Measurements from ENCODE around the gene C9orf50. TPM values are rescaled to one million over a fixed set of nuclear protein-coding genes. Genes with fewer than 3 reads are reported as not detected.

Gene C9orf50
- total RNA-seq, 2 experiments from 2014 or later, result not detected

DNA sequence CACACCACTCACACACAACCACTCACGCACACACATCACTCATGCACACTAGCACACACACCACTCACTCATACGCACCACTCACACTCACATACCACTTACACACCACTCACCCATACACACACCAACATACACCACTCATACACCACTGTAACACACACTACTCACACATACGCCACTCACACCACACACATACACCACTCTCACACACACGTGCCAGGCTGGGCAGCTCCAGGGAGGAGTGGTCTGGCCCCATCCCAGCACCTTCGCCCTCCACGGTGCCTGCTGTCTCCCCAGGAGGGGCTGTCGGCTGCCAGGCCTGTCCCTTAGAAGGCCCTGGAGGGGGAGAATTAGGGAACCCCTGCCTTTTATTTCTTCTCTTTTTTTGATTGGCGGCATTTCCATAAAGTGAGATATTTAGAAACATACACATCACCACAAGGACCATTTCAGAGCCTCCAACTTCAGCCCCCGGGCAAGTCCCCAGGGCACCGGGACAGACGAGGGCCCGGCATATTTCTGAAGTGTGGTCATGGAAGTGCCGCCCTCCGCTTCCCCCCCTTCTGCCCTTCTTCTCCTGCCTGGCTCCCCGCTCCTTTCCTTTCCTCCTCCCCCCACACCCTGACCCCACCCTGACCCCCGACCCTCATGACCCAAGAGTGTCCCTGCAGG, 27.3 kb upstream of the C9orf50 start:
- no peak overlapping the region for H3K27ac Mint-ChIP-seq
- Histone ChIP-seq H3K36me3 (ENCODE audit: insufficient read depth, low read length) (no peaks in the 10 kb centered on the region), H3K9me3 (ENCODE audit: control insufficient read depth in 1 of 2, insufficient read depth in 1 of 2, low read length in 2 of 2) (peaks cover 0 to 3% of the 10 kb centered on the region in 2 experiments), H3K4me3 (ENCODE audit: low read length) (no peak overlapping the region), H3K27me3 (ENCODE audit: control insufficient read depth in 1 of 2, insufficient read depth in 2 of 2, low read length in 2 of 2) (no peaks in the 10 kb centered on the region), H3K4me1 (ENCODE audit: insufficient read depth, low read length) (no peaks in the 10 kb centered on the region), H3K27ac (ENCODE audit: low read depth in 1 of 2, low read length in 2 of 2) (no peak overlapping the region)
- intact Hi-C loops (cut with DNase I, micrococcal nuclease), result loop anchor here in 1 of 2 experiments (10.0 kb wide), 1 partner anchor 1713 kb away; the partner anchor contains the start of genes DPM2 and PIP5KL1
- H3K4me3 Mint-ChIP-seq, result peak overlapping the region; percentile 16
- CTCF ChIA-PET, result no interaction called here
- no peaks in the 10 kb centered on the region for H3K4me1 Mint-ChIP-seq (ENCODE audit: low read depth)
- no peaks in the 10 kb centered on the region for H3K9me3 Mint-ChIP-seq
- TF ChIP-seq CTCF (IDR thresholded peaks at IDR 0.05), result no peak
- H3K36me3 Mint-ChIP-seq (ENCODE audit: low read depth), result no peaks in the 10 kb centered on the region
- POLR2A ChIA-PET, result no interaction called here
- ATAC-seq (ENCODE audit: poor library complexity), result no peak
- H3K27me3 Mint-ChIP-seq, result no peaks in the 10 kb centered on the region
- no peak for DNase-seq

DNA sequence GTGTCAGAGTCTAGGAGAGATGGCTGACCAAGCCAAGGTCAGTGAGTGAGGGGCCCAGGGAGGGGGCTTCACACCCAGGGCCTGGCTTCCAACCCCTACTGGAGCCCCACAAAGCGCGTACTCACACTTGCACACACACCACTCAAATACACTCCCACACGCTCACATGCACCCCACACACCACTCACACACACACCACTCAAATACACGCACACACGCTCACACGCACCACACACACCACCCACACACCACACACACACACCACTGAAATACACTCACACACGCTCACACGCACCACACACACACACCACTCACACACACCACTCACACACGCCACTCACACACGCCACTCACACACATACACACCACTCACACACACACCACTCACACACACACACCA, 26.7 kb upstream of the C9orf50 start:
- H3K27me3 Mint-ChIP-seq, result no peaks in the 10 kb centered on the region
- CTCF ChIA-PET, result no interaction called here
- no peaks in the 10 kb centered on the region for H3K36me3 Mint-ChIP-seq (ENCODE audit: low read depth)
- H3K27ac Mint-ChIP-seq, result no peak overlapping the region
- intact Hi-C loops (cut with DNase I, micrococcal nuclease), result loop anchor here in 1 of 2 experiments (10.0 kb wide), 1 partner anchor 1713 kb away; the partner anchor contains the start of genes DPM2 and PIP5KL1
- Histone ChIP-seq H3K4me1 (ENCODE audit: insufficient read depth, low read length) (peaks cover under 1% of the 10 kb centered on the region), H3K9me3 (ENCODE audit: control insufficient read depth in 1 of 2, insufficient read depth in 1 of 2, low read length in 2 of 2) (peaks cover 0 to 3% of the 10 kb centered on the region in 2 experiments), H3K27ac (ENCODE audit: low read depth in 1 of 2, low read length in 2 of 2) (no peak overlapping the region), H3K27me3 (ENCODE audit: control insufficient read depth in 1 of 2, insufficient read depth in 2 of 2, low read length in 2 of 2) (no peaks in the 10 kb centered on the region), H3K4me3 (ENCODE audit: low read length) (no peak overlapping the region), H3K36me3 (ENCODE audit: insufficient read depth, low read length) (no peaks in the 10 kb centered on the region)
- no peak for TF ChIP-seq CTCF (IDR thresholded peaks at IDR 0.05)
- no peaks in the 10 kb centered on the region for H3K9me3 Mint-ChIP-seq
- no peak for DNase-seq
- no peak overlapping the region for H3K4me3 Mint-ChIP-seq
- no peaks in the 10 kb centered on the region for H3K4me1 Mint-ChIP-seq (ENCODE audit: low read depth)
- ATAC-seq (ENCODE audit: poor library complexity), result no peak
- POLR2A ChIA-PET, result no interaction called here

DNA sequence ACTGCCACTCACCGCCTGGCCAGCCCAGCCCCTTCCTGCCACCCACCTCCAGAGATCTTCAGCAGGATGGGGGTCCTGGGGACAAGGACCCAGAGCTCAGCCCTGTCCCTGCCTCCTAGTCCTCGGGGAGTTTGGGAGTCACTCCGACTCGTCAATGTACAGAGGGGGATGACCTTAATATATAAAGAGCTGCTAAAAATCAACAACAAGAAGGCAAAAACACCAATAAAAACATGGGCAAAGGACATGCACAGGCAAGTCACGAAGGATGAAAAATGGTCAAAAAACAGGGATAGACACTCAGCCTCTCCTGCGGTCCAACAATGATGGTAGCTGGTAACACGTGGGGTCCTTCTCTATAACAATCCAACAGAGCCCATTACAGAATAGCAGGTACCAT, 25.8 kb upstream of the C9orf50 start:
- H3K27ac Mint-ChIP-seq, result no peak overlapping the region
- no peak for DNase-seq

More for the DNA sequence above, 25.8 kb upstream of the C9orf50 start:
- no peak overlapping the region for H3K27ac ChIP-seq (ENCODE audit: low read depth in 1 of 2, low read length in 2 of 2)
- H3K27me3 ChIP-seq (ENCODE audit: control insufficient read depth in 1 of 2, insufficient read depth in 2 of 2, low read length in 2 of 2), result no peaks in the 10 kb centered on the region
- ChIA-PET POLR2A (no interaction called here), CTCF (no interaction called here)
- H3K36me3 ChIP-seq (ENCODE audit: insufficient read depth, low read length), result no peaks in the 10 kb centered on the region
- Mint-ChIP-seq H3K4me1 (ENCODE audit: low read depth) (no peaks in the 10 kb centered on the region), H3K36me3 (ENCODE audit: low read depth) (no peaks in the 10 kb centered on the region), H3K4me3 (peak overlapping the region; percentile 59), H3K9me3 (no peaks in the 10 kb centered on the region), H3K27me3 (no peaks in the 10 kb centered on the region)
- no peak for ATAC-seq (ENCODE audit: poor library complexity)
- intact Hi-C loops (cut with DNase I, micrococcal nuclease), result loop anchor here in 1 of 2 experiments (10.0 kb wide), 1 partner anchor 1712 kb away; the partner anchor contains the start of genes DPM2 and PIP5KL1
- peaks cover 6% of the 10 kb centered on the region for H3K4me1 ChIP-seq (ENCODE audit: insufficient read depth, low read length)
- H3K9me3 ChIP-seq (ENCODE audit: control insufficient read depth in 1 of 2, insufficient read depth in 1 of 2, low read length in 2 of 2), result peaks cover 0 to 3% of the 10 kb centered on the region in 2 experiments
- no peak overlapping the region for H3K4me3 ChIP-seq (ENCODE audit: low read length)
- TF ChIP-seq CTCF (IDR thresholded peaks at IDR 0.05), result no peak
